ENCODE results near the gene IFNA2.
"Not testable (repeated sequence)": the region's sequence is repeated elsewhere in the genome, so short reads cannot be mapped to it uniquely, and the experiment has no call there.

Gene IFNA2

DNA sequence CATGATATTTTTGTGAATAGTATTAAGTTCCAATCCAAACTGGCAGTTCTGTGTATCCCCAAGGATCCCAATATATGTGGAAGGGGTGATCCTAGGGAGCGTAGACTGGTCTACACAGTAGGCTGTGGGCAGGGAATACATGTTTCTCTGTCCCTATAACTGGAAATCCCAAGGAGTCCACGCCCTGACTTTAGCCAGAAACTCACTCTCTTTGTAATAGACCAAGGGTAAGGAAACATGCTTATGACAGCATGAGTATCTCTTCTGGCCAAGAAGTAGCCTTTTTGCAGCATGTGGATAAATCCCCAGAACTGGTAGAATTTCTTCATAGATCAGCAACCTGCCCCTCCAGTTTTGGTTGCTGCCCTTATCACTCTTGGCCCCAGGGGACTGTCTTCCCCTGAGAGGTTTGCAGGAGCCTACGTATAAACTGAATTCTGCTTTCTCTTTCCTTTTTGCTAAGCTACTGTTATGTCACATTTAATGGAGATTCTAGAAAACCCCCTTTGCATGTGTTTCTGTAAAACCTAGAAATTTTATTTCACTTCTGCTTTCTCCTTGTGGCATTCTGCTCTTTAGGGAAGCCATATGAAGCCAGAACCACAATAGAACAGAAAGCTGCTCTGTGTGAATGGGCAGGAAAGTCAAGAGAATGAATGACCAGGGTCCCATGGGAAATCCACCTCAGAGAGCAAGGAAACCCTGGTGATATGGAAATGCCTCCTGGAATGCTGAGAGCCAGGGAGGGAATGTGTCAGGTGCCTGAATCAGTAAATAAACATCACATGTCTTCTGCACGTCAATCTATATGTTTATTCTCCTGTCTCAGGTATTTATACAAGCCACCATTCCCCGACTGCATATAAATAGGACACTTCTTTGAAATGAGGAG lies 3.5 kb downstream of the IFNA2 start:
- H3K4me3 ChIP-seq (ENCODE audit: low read depth, low read length): no peak overlapping the region
- TF ChIP-seq, protein P1, sequence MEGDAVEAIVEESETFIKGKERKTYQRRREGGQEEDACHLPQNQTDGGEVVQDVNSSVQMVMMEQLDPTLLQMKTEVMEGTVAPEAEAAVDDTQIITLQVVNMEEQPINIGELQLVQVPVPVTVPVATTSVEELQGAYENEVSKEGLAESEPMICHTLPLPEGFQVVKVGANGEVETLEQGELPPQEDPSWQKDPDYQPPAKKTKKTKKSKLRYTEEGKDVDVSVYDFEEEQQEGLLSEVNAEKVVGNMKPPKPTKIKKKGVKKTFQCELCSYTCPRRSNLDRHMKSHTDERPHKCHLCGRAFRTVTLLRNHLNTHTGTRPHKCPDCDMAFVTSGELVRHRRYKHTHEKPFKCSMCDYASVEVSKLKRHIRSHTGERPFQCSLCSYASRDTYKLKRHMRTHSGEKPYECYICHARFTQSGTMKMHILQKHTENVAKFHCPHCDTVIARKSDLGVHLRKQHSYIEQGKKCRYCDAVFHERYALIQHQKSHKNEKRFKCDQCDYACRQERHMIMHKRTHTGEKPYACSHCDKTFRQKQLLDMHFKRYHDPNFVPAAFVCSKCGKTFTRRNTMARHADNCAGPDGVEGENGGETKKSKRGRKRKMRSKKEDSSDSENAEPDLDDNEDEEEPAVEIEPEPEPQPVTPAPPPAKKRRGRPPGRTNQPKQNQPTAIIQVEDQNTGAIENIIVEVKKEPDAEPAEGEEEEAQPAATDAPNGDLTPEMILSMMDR (IDR thresholded peaks at IDR 0.05; ENCODE audit: low read depth, low read length): no peak

DNA sequence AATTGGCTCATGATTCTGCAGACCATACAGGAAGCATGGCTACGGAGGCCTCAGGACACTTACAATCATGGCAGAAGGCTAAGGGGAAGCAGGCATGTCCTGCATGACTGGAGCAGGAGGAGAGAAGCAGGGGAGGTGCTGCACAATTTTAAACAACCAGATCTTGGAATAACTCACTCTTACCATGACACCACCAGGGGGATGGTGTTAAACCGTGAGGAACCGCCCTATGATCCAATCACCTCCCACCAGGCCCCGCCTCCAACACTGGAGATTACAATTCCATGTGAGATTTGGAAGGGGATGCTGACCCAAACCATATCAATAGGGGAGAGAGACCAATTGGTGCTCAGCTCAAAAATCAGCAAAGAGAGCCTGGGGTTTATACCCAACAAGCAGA lies 13.7 kb downstream of the IFNA2 start:
- not testable (repeated sequence) for H3K4me3 ChIP-seq (ENCODE audit: low read depth, low read length)

DNA sequence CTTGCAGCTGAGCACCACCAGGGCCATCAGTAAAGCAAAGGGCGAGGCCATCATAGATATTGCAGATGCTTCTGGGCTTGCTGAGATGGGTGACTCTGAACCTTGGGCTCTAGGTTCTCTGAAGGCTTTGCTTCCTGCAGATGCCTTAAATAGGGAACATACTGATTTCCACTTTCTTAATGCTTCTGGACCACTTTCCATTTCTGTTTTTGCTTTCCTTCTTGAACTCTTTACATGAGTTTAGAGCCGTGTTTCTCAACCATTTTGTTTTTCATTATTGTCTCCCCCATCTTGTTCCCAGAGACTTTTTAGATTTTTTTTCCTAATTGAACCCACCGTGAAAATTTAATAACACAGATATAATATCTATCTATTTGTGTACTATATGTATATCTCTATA lies 17.2 kb downstream of the IFNA2 start, which contains the start of gene IFNA13:
Gene IFNA13 (minus strand): TSS at position 101 of the 400 bp plus-strand sequence. CDS start 47 bp downstream, at position 54.
- H3K4me3 ChIP-seq (ENCODE audit: low read depth, low read length): no peak within 1 kb of the TSS

DNA sequence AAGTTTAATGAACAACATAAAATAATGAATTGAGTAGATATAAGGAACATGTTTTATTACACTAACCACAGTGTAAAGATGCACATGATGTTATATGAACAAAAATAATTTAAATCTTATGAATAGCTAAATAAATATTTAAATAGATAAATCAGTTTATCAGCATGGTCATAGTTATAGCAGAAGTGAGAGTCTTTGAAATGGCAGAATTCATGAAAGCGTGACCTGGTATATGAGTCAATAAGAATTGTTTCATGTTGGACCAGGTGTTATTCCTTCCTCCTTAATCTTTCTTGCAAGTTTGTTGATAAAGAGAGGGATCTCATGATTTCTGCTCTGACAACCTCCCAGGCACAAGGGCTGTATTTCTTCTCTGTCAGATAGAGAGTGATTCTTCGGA lies 18.0 kb downstream of the IFNA2 start:
- H3K4me3 ChIP-seq (ENCODE audit: low read depth, low read length): not testable (repeated sequence)

More for the DNA sequence above, 17.2 kb downstream of the IFNA2 start, which contains the start of gene IFNA13:
- TF ChIP-seq, protein P1 (IDR thresholded peaks at IDR 0.05; ENCODE audit: low read depth, low read length): no peak

DNA sequence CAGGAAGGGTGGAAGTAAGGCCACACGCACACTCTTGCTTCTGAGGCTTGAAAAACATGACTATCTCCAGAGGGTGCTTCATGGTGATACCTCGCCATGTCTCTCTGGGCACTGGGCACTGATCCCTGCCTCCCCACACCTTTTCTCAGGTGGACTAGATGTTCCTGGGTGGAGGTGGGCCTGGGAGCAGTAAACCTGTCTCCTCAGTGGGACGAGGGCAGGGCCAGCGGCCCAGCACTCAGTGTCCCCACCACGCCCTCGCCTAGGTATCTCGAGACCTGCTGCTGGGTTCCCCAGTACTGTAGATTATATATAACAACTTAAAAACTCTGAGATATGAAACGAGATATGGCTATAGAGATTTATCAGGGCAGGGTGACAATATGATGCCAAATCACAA lies 22.9 kb downstream of the IFNA2 start:
- no peak overlapping the region for H3K4me3 ChIP-seq (ENCODE audit: low read depth, low read length)
- TF ChIP-seq, protein P1 (IDR thresholded peaks at IDR 0.05; ENCODE audit: low read depth, low read length): no peak

DNA sequence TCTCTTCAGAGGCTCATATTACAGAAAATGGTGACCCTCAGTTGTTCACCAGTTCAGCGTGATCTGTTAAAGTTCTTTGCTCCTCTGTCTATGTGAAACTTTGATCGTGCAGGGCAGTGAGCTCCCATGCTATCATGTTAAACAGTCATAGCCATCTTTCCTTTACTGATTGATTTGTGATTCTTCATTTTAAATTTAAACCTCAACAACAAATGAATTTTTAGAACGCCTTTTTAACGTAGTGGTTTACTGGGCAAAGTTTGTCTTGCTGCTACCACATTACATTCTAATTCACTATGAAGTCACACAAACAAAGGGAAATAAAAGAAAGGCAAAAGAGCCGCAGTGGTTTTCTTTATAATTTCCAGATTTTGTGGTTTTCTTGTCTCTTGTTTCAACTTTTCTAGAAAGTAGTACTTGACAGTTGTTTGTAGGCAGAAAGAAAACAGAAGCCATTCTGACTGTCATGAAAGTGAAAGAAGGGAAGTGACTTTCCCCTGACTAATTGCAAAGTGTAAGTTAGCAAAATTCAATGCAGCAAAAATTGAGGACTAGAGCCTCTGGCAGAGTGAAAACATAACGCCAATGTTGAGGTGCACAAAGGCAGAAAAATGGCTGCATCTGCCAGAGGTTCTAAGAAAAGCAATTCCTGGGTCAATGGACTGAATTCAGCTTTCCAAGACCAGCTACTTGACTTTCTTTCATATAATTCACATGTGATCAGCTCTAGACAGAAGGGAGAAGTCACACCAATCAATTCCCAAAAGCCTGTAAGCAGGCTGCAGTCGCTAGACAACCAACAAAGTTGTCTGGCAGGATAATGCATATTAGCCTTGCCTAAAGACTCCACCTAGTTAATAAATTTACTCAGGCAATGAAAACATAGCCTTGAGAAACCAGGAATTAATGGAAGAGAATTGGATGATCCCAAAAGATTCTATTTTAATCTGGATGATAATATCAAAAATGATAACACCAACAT lies 27.4 kb downstream of the IFNA2 start:
- TF ChIP-seq, protein P1 (IDR thresholded peaks at IDR 0.05; ENCODE audit: low read depth, low read length): no peak
- H3K4me3 ChIP-seq (ENCODE audit: low read depth, low read length): peak overlapping the region; percentile 3; the same call in 1 of the 2 replicates

DNA sequence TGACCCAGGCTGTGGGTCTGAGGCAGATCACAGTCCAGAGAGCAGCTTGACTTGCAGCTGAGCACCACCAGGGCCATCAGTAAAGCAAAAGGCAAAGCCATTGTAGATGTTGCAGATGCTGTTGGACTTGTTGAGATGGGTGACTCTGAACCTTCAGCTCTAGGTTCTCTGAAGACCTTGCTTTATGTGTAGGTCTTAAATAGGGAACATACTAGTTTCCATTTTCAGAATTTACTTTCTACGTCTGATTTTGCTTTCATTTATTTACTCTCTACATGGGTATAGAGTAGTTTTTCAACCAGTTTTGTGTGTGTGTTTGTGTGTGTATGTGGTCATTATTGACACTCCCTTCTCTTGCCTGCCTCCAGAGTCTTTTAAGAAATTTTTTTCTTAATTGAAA lies 34.4 kb downstream of the IFNA2 start, which contains the start of gene IFNA6:
Gene IFNA6 (minus strand): TSS at position 101 of the 400 bp plus-strand sequence. CDS start 0 bp downstream, at position 101.
- TF ChIP-seq, protein P1 (IDR thresholded peaks at IDR 0.05; ENCODE audit: low read depth, low read length): no peak
- H3K4me3 ChIP-seq (ENCODE audit: low read depth, low read length): no peak within 1 kb of the TSS

Measured in WI38 (cell line).